GM12872 (cell line): ENCODE measurements around the gene FMNL2.

Experiments
- CTCF ChIP-seq: IDR thresholded peaks from 3 replicates; pipeline ENCODE4 v1.5.1; 2011; ENCODE audit warnings: low read depth, mild to moderate bottlenecking, low read length, moderate library complexity; ENCODE audit not compliant: insufficient read depth

Gene FMNL2

GRCh38 chr2:152352616-152353015, 17.6 kb downstream of the FMNL2 start:
- no peak for TF ChIP-seq CTCF

DNA sequence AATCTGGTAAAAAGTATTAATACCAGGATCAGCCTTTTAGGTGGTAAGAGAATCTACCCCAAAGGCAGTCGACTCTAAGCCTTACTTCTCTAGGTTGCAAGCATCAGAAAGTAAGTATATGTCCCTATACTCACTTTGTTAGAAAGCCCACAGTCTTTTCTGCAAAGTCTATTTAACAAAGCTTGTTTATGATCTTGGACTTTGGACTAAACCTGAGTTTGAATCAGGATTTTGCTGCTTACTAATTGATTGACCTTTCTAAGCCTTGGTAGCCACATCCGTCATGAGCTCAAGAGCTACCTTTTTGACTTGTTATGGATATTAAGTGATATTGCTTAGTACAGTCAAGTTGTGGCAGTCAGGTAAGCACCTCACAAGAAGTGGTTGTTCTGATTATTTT, 18.4 kb downstream of the FMNL2 start:
- no peak for TF ChIP-seq CTCF

GRCh38 chr2:152354069-152354755, 19.2 kb downstream of the FMNL2 start:
- no peak for TF ChIP-seq CTCF

- no peak for TF ChIP-seq CTCF
Measured at GRCh38 chr2:152354909-152355308, 19.9 kb downstream of the FMNL2 start.

- TF ChIP-seq CTCF, result no peak
Measured at GRCh38 chr2:152355409-152355831, 20.4 kb downstream of the FMNL2 start.

GRCh38 chr2:152359573-152360363, 24.8 kb downstream of the FMNL2 start:
- TF ChIP-seq CTCF, result no peak

DNA sequence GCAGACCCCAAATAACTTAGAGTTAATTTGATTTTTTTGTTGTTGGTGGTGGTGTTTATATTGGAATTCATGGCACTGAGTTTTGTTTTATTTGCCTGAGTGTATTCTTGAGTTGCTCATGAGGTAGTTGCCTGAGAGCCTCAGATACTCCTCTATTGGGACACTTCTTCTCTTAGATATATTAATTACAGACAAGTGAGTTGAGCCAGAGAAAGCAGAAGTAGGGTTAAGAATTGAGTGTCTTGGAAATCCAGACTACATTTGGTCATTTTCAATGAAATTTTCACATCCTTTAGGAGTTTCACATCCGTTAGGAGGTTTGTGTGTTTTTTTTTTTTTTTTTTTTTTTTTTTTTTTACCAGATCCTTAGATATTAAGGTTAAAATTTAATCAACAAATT, 29.0 kb downstream of the FMNL2 start:
- TF ChIP-seq CTCF, result no peak
